Ovary (tissue), 3 donors: ENCODE results near the gene COPZ2.

Experiments used
- CTCF ChIP-seq, 3 donors: fragments of 450-650 bp in 2 of 3; fragments of 200-600 bp in 1 of 3; IDR thresholded peaks; one replicate each; pipeline versions ENCODE4 v1.5.1 to v1.8.0; 2016 to 2022; ENCODE audit warnings: antibody characterized with exemption in 3 of 3, mild to moderate bottlenecking in 1 of 3
- EP300 ChIP-seq: sonication (generic); formaldehyde crosslinking; IDR thresholded peaks from one replicate; pipeline ENCODE4 v1.6.1; 2017; ENCODE audit warnings: antibody characterized with exemption
- POLR2A ChIP-seq: fragments of 450-650 bp; IDR thresholded peaks from one replicate; pipeline ENCODE4 v1.6.1; 2017; ENCODE audit warnings: antibody characterized with exemption, mild to moderate bottlenecking, moderate library complexity
- donor health status: DM: no; HTN: no; CAD: no.

- TF ChIP-seq POLR2A (no peak), CTCF (IDR thresholded peaks at IDR 0.05) (no peak), EP300 (no peak)
Observed at GRCh38 chr17:48071654-48072053, 34.1 kb upstream of the COPZ2 start.
